HFFc6 (cell line): ENCODE results near the gene BLACAT1. TPM values are rescaled to one million over a fixed set of nuclear protein-coding genes. Genes with fewer than 3 reads are reported as not detected.

ENCODE experiments used
- DNase-seq: peaks from one replicate; pipeline ENCODE4 v3.0.0-alpha.2; 2018
- H3K27ac Mint-ChIP-seq: 2 replicates; pipeline ENCODE4 v1.8.0; 2020; ENCODE audit warnings: mild to moderate bottlenecking, mixed read lengths
- H3K27me3 Mint-ChIP-seq: 2 replicates; pipeline ENCODE4 v1.8.0; 2021; ENCODE audit warnings: mild to moderate bottlenecking, moderate library complexity, mixed read lengths; ENCODE audit not compliant: insufficient read depth
- H3K36me3 Mint-ChIP-seq: 2 replicates; pipeline ENCODE4 v1.8.0; 2021; ENCODE audit warnings: low read depth, mixed read lengths
- H3K4me1 Mint-ChIP-seq: 2 replicates; pipeline ENCODE4 v1.8.0; 2020; ENCODE audit warnings: low read depth, mixed read lengths
- H3K4me3 Mint-ChIP-seq: 2 replicates; pipeline ENCODE4 v1.8.0; 2020; ENCODE audit warnings: mild to moderate bottlenecking, moderate library complexity, mixed read lengths
- H3K9me3 Mint-ChIP-seq: 2 replicates; pipeline ENCODE4 v1.8.0; 2020; ENCODE audit warnings: mild to moderate bottlenecking, mixed read lengths
- CTCF ChIP-seq: fragments of 200-600 bp; sonication (generic); IDR thresholded peaks from 2 replicates; pipeline ENCODE4 v1.5.0; 2021; ENCODE audit warnings: antibody characterized with exemption, mild to moderate bottlenecking
- total RNA-seq, 6 experiments: library from RNA; stranded (reverse); fragmentation: NEBNext Ultra II Directional; extraction: Animal tissue kit (Norgen Biotek cat#: 25700); gene quantifications; 2 replicates in 1 of 6; 3 replicates in 5 of 6; pipeline ENCODE4 v1.2.3, GENCODE V29; 2021

BLACAT1 gene
- total RNA-seq, 6 experiments from 2014 or later = not detected

DNA sequence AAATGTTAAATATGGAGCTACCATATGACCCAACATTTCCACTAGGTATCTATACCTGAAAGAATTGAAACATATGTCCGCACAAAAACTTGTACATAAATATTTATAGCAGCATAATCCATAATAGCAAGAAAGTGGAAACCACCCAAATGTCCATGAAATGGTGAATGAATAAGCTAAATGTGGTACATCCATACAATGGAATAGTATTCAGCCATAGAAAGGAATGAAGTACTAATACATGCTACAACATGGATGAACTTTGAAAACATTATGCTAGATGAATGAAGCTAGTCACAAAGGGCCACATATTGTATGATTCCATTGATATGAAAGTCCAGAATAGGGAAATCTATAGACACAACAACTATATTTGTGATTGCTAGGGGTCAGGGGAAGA, 20.0 kb upstream of the BLACAT1 start:
- no peak overlapping the region for H3K4me3 Mint-ChIP-seq
- no peak overlapping the region for H3K27ac Mint-ChIP-seq
- peaks cover 7% of the 10 kb centered on the region; the same call in 1 of the 2 replicates for H3K36me3 Mint-ChIP-seq
- peaks cover 7% of the 10 kb centered on the region for H3K4me1 Mint-ChIP-seq
- peaks cover 12% of the 10 kb centered on the region for H3K9me3 Mint-ChIP-seq
- peaks cover 42% of the 10 kb centered on the region for H3K27me3 Mint-ChIP-seq
- no peak for DNase-seq
- no peak for TF ChIP-seq CTCF

DNA sequence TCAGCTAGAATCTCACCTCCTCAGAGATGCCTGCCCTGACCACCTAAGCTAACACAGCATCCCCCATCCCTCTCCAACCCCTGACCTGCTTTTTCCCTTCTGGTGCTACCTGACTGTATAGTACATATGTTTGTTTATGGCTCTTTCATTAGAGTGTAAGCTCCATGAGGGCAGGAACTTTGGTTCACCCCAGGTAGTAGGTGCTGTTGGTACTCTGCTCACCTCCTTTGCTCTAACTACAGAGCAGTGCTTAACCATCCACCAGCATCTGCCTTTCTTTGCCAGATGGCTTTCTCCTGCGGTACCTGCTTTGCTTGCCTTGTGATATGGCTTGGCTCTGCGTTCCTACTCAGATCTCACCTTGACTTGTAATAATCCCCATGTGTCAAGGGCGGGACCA, 18.7 kb upstream of the BLACAT1 start:
- Mint-ChIP-seq H3K4me3 (no peak overlapping the region), H3K36me3 (peaks cover 7% of the 10 kb centered on the region; the same call in 1 of the 2 replicates), H3K4me1 (peaks cover 7% of the 10 kb centered on the region), H3K9me3 (peaks cover 12% of the 10 kb centered on the region), H3K27ac (no peak overlapping the region), H3K27me3 (peaks cover 33% of the 10 kb centered on the region)
- no peak for TF ChIP-seq CTCF
- DNase-seq = no peak

GRCh38 chr1:205473966-205474365, 18.1 kb upstream of the BLACAT1 start:
- peaks cover 12% of the 10 kb centered on the region for H3K9me3 Mint-ChIP-seq
- DNase-seq = no peak
- peaks cover 7% of the 10 kb centered on the region; the same call in 1 of the 2 replicates for H3K36me3 Mint-ChIP-seq
- no peak for TF ChIP-seq CTCF
- H3K27me3 Mint-ChIP-seq = peaks cover 32% of the 10 kb centered on the region
- H3K4me1 Mint-ChIP-seq = peaks cover 7% of the 10 kb centered on the region
- no peak overlapping the region for H3K4me3 Mint-ChIP-seq
- no peak overlapping the region for H3K27ac Mint-ChIP-seq

GRCh38 chr1:205473475-205473874, 17.6 kb upstream of the BLACAT1 start:
- no peak overlapping the region for H3K4me3 Mint-ChIP-seq
- no peak for DNase-seq
- H3K4me1 Mint-ChIP-seq = peaks cover 7% of the 10 kb centered on the region
- peaks cover 35% of the 10 kb centered on the region for H3K27me3 Mint-ChIP-seq
- H3K36me3 Mint-ChIP-seq = peaks cover 7% of the 10 kb centered on the region; the same call in 1 of the 2 replicates
- no peak for TF ChIP-seq CTCF
- peaks cover 12% of the 10 kb centered on the region for H3K9me3 Mint-ChIP-seq
- H3K27ac Mint-ChIP-seq = no peak overlapping the region

DNA sequence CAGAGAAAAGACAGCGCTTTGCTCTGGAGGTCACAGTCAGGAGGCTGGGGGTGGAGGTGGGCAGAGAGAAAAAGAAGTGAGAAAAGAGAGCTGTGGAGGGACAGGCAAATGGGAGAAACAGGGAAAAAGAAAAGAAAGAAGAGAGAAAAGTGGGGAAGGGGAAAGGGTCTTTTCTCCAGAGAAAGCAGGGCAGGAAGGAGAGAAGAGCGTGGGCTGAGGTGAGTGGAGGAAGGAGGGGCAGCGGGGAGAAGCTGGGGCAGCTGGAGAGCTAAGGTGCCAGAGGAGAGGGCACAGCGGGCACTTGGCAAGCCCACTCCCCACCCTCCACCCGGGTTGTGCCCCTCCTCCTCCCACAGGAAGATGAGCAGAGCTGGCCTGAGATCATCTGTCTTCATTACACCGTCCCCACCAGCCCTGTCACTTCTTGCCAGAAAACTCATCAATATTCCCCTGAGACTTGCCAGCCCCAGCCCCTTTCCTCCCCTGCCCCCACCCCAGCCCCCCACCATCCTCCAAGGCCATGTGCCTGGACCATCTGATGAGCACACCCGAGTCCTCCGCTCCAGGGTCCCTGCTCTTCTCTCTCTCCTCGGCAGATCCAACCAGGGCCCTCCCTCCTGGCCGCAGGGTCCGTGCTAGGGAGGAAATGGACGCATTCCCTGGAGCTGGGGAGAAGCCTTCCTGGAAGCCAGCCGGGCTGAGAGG, 17.0 kb upstream of the BLACAT1 start:
- peaks cover 38% of the 10 kb centered on the region for H3K27me3 Mint-ChIP-seq
- no peak overlapping the region for H3K4me3 Mint-ChIP-seq
- H3K27ac Mint-ChIP-seq = no peak overlapping the region
- peaks cover 7% of the 10 kb centered on the region; the same call in 1 of the 2 replicates for H3K36me3 Mint-ChIP-seq
- H3K9me3 Mint-ChIP-seq = peaks cover 12% of the 10 kb centered on the region
- no peak for TF ChIP-seq CTCF
- no peak for DNase-seq
- H3K4me1 Mint-ChIP-seq = peaks cover 3% of the 10 kb centered on the region
